IMR-90 (cell line): ENCODE measurements around the gene TM4SF4. TPM values are rescaled to one million over a fixed set of nuclear protein-coding genes. Genes with fewer than 3 reads are reported as not detected.

Experiments
- ATAC-seq: fragments of 200-7000 bp; cut with Tn5 transposase; 2 replicates; pipeline ENCODE4 v1.9.1; 2020; ENCODE audit warnings: low read depth, mild to moderate bottlenecking, moderate library complexity
- BruUV-seq: library from RNA; stranded (reverse); fragments of 400-500 nt; replicated peaks from 2 replicates; lab custom pipeline; 2021; lab: Mats Ljungman, UMichigan
- CTCF ChIA-PET: fragments of 300-600 bp; formaldehyde crosslinking; extraction: SDS; loops from one replicate; lab custom pipeline; 2021; ENCODE audit warnings: antibody characterized with exemption; lab: Yijun Ruan, JAX
- POLR2A ChIA-PET: fragments of 300-600 bp; sonication (Branson Sonifier 250); formaldehyde crosslinking; loops from one replicate; lab custom pipeline; 2022; ENCODE audit warnings: antibody characterized with exemption; ENCODE audit not compliant: unreplicated experiment; lab: Charles Lee
- DNase-seq: peaks from one replicate; pipeline ENCODE4 v3.0.0; 2013
- H2AFZ ChIP-seq: replicated peaks from 2 replicates; pipeline ENCODE3; 2013; ENCODE audit warnings: low read length, mild to moderate bottlenecking; ENCODE audit not compliant: poor library complexity
- H2AK5ac ChIP-seq: 2 replicates; pipeline ENCODE4 v1.6.1; 2013; ENCODE audit warnings: low read depth, low read length, inconsistent platforms
- H2AK9ac ChIP-seq: replicated peaks from 2 replicates; pipeline ENCODE3; 2013; ENCODE audit warnings: mild to moderate bottlenecking, low read depth, low read length, moderate library complexity; ENCODE audit not compliant: poor library complexity
- H2BK120ac ChIP-seq: 2 replicates; pipeline ENCODE4 v1.6.1; 2013; ENCODE audit warnings: low read depth, low read length, inconsistent platforms
- H2BK15ac ChIP-seq: 3 replicates; pipeline ENCODE4 v1.6.1; 2013; ENCODE audit warnings: low read depth, low read length, inconsistent platforms
- H2BK20ac ChIP-seq: 2 replicates; pipeline ENCODE4 v1.6.1; 2013; ENCODE audit warnings: low read depth, mild to moderate bottlenecking, inconsistent platforms, low read length, moderate library complexity
- H2BK5ac ChIP-seq: 2 replicates; pipeline ENCODE4 v1.6.1; 2013; ENCODE audit warnings: mild to moderate bottlenecking, low read depth, low read length, inconsistent platforms; ENCODE audit not compliant: poor library complexity, severe bottlenecking
- H3K14ac ChIP-seq: replicated peaks from 2 replicates; pipeline ENCODE4 v1.6.1; 2013; ENCODE audit warnings: low read depth, low read length, inconsistent platforms
- H3K18ac ChIP-seq: 2 replicates; pipeline ENCODE4 v1.6.1; 2013; ENCODE audit warnings: low read depth, low read length, control low read depth
- H3K23ac ChIP-seq: 2 replicates; pipeline ENCODE4 v1.6.1; 2013; ENCODE audit warnings: low read depth, low read length, inconsistent platforms
- H3K27ac ChIP-seq: 2 replicates; pipeline ENCODE4 v1.5.1; 2013; ENCODE audit warnings: mild to moderate bottlenecking, control low read depth, low read length; ENCODE audit not compliant: insufficient read depth
- H3K27me3 ChIP-seq: 2 replicates; pipeline ENCODE4 v1.6.1; 2013; ENCODE audit warnings: low read length; ENCODE audit not compliant: control insufficient read depth, insufficient read depth
- H3K36me3 ChIP-seq: 2 replicates; pipeline ENCODE4 v1.6.1; 2013; ENCODE audit warnings: low read length, mixed read lengths; ENCODE audit not compliant: control insufficient read depth, insufficient read depth
- H3K4ac ChIP-seq: 2 replicates; pipeline ENCODE4 v1.6.1; 2013; ENCODE audit warnings: low read depth, low read length, inconsistent platforms
- H3K4me1 ChIP-seq: 2 replicates; pipeline ENCODE4 v1.6.1; 2013; ENCODE audit warnings: low read length, mixed read lengths; ENCODE audit not compliant: control insufficient read depth, insufficient read depth
- H3K4me2 ChIP-seq: 2 replicates; pipeline ENCODE4 v1.6.1; 2013; ENCODE audit warnings: low read depth, mild to moderate bottlenecking, control low read depth, low read length, moderate library complexity
- H3K4me3 ChIP-seq: 2 replicates; pipeline ENCODE4 v1.5.1; 2013; ENCODE audit warnings: low read depth, mild to moderate bottlenecking, control low read depth, low read length, moderate library complexity; ENCODE audit not compliant: insufficient read depth
- H3K56ac ChIP-seq: 2 replicates; pipeline ENCODE4 v1.6.1; 2013; ENCODE audit warnings: low read length, inconsistent platforms; ENCODE audit not compliant: insufficient read depth; ENCODE audit errors: extremely low read depth
- H3K79me1 ChIP-seq, 2 experiments: 2 replicates each; pipeline ENCODE4 v1.6.1; 2013; ENCODE audit warnings: low read length in 2 of 2, inconsistent platforms in 1 of 2, low read depth in 1 of 2
- H3K9ac ChIP-seq: 2 replicates; pipeline ENCODE4 v1.6.1; 2013; ENCODE audit warnings: low read depth, low read length, control low read depth
- H3K9me1 ChIP-seq: 2 replicates; pipeline ENCODE4 v1.6.1; 2013; ENCODE audit warnings: low read length, inconsistent platforms; ENCODE audit not compliant: insufficient read depth
- H3K9me3 ChIP-seq: 2 replicates; pipeline ENCODE4 v1.6.1; 2013; ENCODE audit warnings: low read length; ENCODE audit not compliant: control insufficient read depth, insufficient read depth
- H4K20me1 ChIP-seq: 2 replicates; pipeline ENCODE4 v1.6.1; 2013; ENCODE audit warnings: low read length, inconsistent platforms; ENCODE audit not compliant: insufficient read depth
- H4K5ac ChIP-seq: 2 replicates; pipeline ENCODE4 v1.6.1; 2013; ENCODE audit warnings: mild to moderate bottlenecking, low read depth, low read length, control low read depth
- H4K8ac ChIP-seq, 2 experiments: 2 replicates each; pipeline ENCODE4 v1.6.1; 2013; ENCODE audit warnings: low read depth in 2 of 2, low read length in 2 of 2, control low read depth in 1 of 2, inconsistent platforms in 1 of 2
- H4K91ac ChIP-seq: 2 replicates; pipeline ENCODE4 v1.6.1; 2013; ENCODE audit warnings: low read depth, low read length, inconsistent platforms; ENCODE audit not compliant: insufficient read depth
- CHD1 ChIP-seq: IDR thresholded peaks from 2 replicates; pipeline ENCODE4 v1.6.1; 2012; ENCODE audit warnings: low read depth, low read length, improper control_type of control experiment
- ELK1 ChIP-seq: fragments of 150-350 bp; IDR thresholded peaks from 2 replicates; pipeline ENCODE4 v1.6.1; 2016; ENCODE audit warnings: low read depth, mild to moderate bottlenecking, low read length, moderate library complexity, borderline replicate concordance
- FOS ChIP-seq: fragments of 150-350 bp; IDR thresholded peaks from 2 replicates; pipeline ENCODE4 v1.6.1; 2016; ENCODE audit warnings: low read depth, low read length
- MAFK ChIP-seq: IDR thresholded peaks from 2 replicates; pipeline ENCODE4 v1.6.1; 2012; ENCODE audit warnings: low read depth, low read length, improper control_type of control experiment
- RAD21 ChIP-seq: IDR thresholded peaks from 2 replicates; pipeline ENCODE4 v1.6.1; 2012; ENCODE audit warnings: low read length, improper control_type of control experiment
- RCOR1 ChIP-seq: IDR thresholded peaks from 2 replicates; pipeline ENCODE4 v1.6.1; 2012; ENCODE audit warnings: mild to moderate bottlenecking, low read length, improper control_type of control experiment; ENCODE audit not compliant: insufficient replicate concordance
- RFX5 ChIP-seq: IDR thresholded peaks from 2 replicates; pipeline ENCODE4 v1.8.0; 2012; ENCODE audit warnings: low read depth, mild to moderate bottlenecking, low read length, moderate library complexity
- USF2 ChIP-seq: fragments of 150-350 bp; IDR thresholded peaks from 2 replicates; pipeline ENCODE4 v1.6.1; 2017; ENCODE audit warnings: mild to moderate bottlenecking, antibody characterized with exemption, low read length, low read depth
- dilution Hi-C: fragments of 300-500 bp; cut with HindIII; formaldehyde crosslinking; loops from one replicate; pipeline ENCODE4 v1.14.3; 2018; ENCODE audit warnings: low sequenced_read_pairs; ENCODE audit not compliant: unreplicated experiment
- in situ Hi-C: fragments of 300-500 bp; cut with MboI; formaldehyde crosslinking; loops from 3 replicates; pipeline ENCODE4 v1.14.3; 2019; ENCODE audit warnings: low sequenced_read_pairs, inconsistent platforms, mixed read lengths
- intact Hi-C: fragments of 100-400 bp; cut with micrococcal nuclease; formaldehyde crosslinking; loops from 2 replicates; pipeline ENCODE4 v1.10.0; 2022
- polyA plus RNA-seq, 3 experiments: library from polyadenylated mRNA; depleted of rRNA; stranded (reverse); fragments of >200 nt; gene quantifications; 2 replicates each; pipeline ENCODE4 v1.2.3, GENCODE V29; 2012; ENCODE audit warnings: low replicate concordance in 1 of 3
- total RNA-seq: library from RNA; depleted of rRNA; stranded (reverse); fragments of >200 nt; gene quantifications from 2 replicates; pipeline ENCODE4 v1.2.3, GENCODE V29; 2012

TM4SF4 gene
- total and polyA plus RNA-seq, 2 of the 4 experiments (the other 2 are of a cell fraction): 0.60 to 1.6 TPM

- POLR2A ChIA-PET: no interaction called here
- in situ Hi-C loops (no loop called here), intact Hi-C loops (no loop called here), dilution Hi-C loops (no loop called here)
- H3K36me3 ChIP-seq: no peaks in the 10 kb centered on the region; the same call in 1 of the 2 replicates
- no peak overlapping the region for H3K23ac ChIP-seq
- ATAC-seq (no peak), DNase-seq (no peak)
- H3K9me1 ChIP-seq: peaks cover 19% of the 10 kb centered on the region
- no peak overlapping the region for H3K18ac ChIP-seq
- no peaks in the 10 kb centered on the region for H3K9me3 ChIP-seq
- H4K8ac ChIP-seq: no peak overlapping the region
- H3K4me1 ChIP-seq: peaks cover 28% of the 10 kb centered on the region
- no peak overlapping the region for H3K27ac ChIP-seq
- H3K4ac ChIP-seq: no peak overlapping the region
- no peak overlapping the region for H3K4me3 ChIP-seq
- no peak overlapping the region for H4K5ac ChIP-seq
- no peak overlapping the region for H2AK5ac ChIP-seq
- no peak overlapping the region for H2AFZ ChIP-seq
- H4K20me1 ChIP-seq: peaks cover 25% of the 10 kb centered on the region
- H3K9ac ChIP-seq: no peak overlapping the region
- H3K14ac ChIP-seq: no peak overlapping the region
- H3K27me3 ChIP-seq: no peaks in the 10 kb centered on the region
- TF ChIP-seq RAD21 (no peak), USF2 (no peak), RCOR1 (no peak), MAFK (no peak), RFX5 (no peak), FOS (no peak), CHD1 (no peak), ELK1 (no peak)
- H2BK15ac ChIP-seq: no peak overlapping the region
- no peak overlapping the region for H2BK5ac ChIP-seq
- H3K56ac ChIP-seq: no peak overlapping the region
- no peak overlapping the region for H2BK20ac ChIP-seq
- no peak overlapping the region for H2AK9ac ChIP-seq
- peaks cover 16 to 71% of the 10 kb centered on the region in 2 experiments for H3K79me1 ChIP-seq
- no peak overlapping the region for H3K4me2 ChIP-seq
- H2BK120ac ChIP-seq: no peak overlapping the region
- H4K91ac ChIP-seq: no peak overlapping the region
- CTCF ChIA-PET: interaction anchor here (1.0 kb wide), 1 partner anchor 17 kb away, joined by 3 read pairs; no protein-coding TSS in a partner anchor
- BruUV-seq: no TSS peak
Measured at GRCh38 chr3:149551500-149551899, 77.0 kb downstream of the TM4SF4 start.
